Activated CD4-positive, alpha-beta T cell treated with anti-CD3 and anti-CD28 coated beads for 48 hours (primary cell): ENCODE measurements around the gene CASR.

Experiments
- DNase-seq: peaks from one replicate; pipeline ENCODE4 v3.0.0-alpha.2; 2020

The CASR gene

DNA sequence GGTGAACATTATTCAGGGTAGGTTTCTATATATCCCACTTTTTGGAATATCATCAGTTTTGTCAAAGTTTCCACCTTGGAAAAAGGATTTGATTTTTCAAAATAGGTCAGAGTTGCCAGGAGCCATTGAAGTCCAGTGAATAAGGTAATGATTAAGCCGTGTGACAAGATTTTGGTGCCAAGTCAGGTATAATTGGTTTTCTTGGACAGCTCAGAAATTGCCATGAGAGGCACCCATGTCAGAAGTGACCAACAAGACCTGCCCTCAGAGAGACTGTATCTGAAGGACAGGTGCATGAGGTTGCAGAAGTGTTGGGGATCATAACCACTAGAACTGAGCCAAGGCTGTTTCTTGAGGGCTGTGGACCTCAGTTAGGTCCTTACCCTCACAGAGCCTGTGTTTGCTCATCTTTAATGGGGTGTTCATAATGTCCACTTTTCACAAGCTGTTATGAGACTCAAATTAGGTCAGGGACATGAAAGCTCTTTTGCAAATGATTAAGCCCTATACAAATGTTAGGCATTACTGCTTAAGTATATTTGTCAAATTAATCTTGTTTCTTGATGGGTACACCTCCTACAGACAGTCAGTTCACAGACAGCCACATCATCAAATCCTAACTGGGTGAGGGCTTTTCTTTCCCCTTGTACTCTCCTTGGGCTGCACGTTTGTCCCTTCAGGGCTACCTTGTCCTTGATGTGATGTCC lies 32.3 kb downstream of the CASR start:
- no peak for DNase-seq

GRCh38 chr3:122217901-122218300 lies 34.4 kb downstream of the CASR start:
- no peak for DNase-seq

DNA sequence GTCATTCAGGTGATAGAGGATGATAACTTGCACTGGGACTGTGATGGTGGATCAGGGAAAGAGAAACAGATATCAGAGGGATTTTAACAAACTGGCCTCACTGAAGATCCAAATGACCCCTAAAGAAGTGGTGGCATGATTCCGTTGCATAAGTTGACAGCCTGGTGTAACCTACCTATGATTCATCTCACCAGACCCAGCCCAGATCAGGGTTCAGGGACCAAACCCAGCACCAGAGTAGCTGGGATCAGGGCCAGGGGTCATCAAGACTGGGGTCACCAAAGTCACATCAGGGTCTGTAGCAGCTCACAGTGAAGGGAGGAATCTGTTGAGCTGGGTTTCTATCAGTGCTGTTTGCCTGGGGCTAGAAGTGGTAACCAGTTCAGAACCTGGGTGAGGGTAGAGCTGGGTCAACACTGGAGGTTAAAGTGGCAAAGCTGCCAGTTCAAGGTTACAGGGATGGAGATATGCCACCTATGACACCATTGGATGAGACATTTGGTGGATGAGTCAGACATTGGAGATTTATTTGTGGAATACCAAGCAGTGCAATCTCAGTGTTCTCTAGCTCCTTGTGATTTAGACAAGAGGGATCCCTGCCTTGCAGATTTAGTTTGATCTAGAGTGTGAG lies 35.9 kb downstream of the CASR start:
- DNase-seq = no peak

GRCh38 chr3:122227036-122227781 lies 43.7 kb downstream of the CASR start:
- DNase-seq = no peak

- no peak for DNase-seq
Measured at GRCh38 chr3:122230174-122230573, 46.7 kb downstream of the CASR start.

GRCh38 chr3:122231465-122232157 lies 48.1 kb downstream of the CASR start:
- no peak for DNase-seq

- DNase-seq = no peak
Measured at GRCh38 chr3:122232485-122232884, 49.0 kb downstream of the CASR start.

DNA sequence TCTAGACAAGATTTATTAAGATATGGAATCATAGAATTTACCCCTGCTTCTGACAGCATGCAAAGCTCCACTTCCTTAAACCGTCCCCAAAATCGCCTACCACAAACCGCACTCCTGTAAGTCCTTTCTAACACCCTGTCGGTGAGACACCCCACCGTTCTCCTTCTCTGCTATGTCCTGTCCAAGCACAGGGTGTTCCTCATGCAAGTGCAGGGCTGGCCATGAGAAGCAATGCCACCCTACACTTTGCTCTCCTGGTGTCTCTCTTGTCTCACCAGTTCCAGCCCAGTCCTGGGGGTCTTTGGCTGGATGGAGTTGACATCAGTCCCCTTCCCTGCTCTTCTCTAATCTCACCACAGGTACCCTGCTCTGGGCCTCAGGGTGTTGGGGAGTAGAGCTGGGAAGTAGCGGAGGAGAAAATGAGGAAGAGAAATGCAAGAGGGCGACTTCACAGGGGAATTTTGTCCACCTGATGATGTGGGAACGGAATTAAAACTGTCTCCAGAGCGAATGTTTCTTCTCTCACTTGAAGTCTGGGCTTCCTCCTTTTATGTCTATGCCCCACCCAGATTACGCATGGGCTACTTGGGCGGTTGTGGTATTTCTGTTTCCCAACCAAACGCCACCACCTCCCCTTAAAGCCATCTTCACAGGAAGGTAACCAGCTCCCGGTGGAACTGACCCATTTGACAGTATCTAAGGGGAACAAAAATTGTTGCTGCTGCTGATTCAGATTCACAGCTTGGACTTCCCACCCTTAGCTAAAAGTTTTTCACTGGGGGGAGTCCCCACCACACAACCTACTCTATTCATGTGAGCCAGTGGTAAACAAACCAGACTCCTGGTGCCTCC lies 49.9 kb downstream of the CASR start:
- peak; percentile 10 for DNase-seq

DNA sequence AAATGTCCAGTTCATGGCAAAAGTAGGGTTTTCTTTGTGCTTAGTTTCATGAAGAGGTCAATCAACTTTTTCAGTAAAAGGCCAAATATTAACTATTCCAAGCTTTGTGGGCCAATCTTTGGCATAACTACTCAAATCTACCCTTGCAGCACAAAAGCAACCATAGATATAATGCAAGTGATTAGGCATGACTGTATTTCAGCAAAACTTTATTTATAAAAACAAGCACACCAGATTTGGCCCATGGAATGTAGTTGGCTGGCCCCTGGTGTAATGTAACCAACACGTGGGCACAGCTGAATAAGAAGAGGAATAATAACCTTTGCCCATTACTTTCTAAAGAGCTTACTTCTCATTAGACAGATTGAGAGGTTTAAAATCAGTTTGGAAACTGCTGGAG lies 50.6 kb downstream of the CASR start:
- DNase-seq = no peak

- DNase-seq = no peak
Measured at GRCh38 chr3:122235147-122235546, 51.7 kb downstream of the CASR start.

DNA sequence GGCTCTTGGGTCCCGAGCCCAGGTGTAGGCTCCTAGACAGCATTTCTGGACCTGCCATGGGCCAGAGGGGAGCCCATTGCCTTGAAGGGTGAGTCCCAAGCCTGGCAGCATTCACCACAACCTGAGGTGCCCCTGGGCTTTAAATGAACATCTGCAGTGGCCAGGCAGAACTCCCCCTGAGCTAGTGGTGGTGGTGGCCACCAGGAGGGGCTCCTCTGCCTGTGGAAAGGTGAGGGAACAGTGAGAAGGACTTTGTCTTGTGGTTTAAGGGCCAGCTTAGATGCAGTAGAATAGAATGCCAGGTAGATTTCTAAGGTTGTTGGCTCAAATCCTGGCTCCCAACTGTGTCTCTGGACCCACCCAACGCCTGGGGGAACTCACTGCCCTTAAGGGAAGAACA lies 55.6 kb downstream of the CASR start:
- DNase-seq = no peak

DNA sequence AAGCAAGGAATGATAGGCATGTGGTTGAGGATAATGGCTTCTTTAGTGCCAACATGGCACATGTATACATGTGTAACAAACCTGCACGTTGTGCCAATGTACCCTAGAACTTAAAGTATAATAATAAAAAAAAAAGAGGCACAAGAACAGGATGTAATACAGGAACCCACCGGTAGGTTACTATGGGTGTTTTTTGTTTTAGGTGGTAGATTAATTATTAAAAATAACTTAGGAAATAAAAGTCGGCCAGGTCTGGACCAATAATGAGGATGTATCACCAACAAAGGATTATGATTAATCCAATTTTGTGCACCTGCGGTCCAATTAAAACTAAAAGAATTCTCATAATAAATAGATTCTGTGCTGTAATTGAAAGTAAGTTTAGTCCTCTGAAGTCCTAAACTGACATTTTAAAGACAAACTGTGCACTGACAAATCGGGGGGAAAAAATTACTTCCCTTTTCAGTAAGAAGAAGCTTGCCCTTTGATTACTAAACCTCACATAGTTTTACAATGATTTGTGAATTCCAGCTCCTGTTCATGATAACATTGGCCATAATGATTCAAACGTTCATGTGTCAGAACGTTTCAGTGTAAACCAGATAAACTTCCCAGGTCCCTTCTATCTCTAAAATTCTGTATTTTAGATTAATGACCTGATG lies 62.2 kb downstream of the CASR start:
- no peak for DNase-seq

- no peak for DNase-seq
Measured at GRCh38 chr3:122246199-122246598, 62.7 kb downstream of the CASR start.

DNA sequence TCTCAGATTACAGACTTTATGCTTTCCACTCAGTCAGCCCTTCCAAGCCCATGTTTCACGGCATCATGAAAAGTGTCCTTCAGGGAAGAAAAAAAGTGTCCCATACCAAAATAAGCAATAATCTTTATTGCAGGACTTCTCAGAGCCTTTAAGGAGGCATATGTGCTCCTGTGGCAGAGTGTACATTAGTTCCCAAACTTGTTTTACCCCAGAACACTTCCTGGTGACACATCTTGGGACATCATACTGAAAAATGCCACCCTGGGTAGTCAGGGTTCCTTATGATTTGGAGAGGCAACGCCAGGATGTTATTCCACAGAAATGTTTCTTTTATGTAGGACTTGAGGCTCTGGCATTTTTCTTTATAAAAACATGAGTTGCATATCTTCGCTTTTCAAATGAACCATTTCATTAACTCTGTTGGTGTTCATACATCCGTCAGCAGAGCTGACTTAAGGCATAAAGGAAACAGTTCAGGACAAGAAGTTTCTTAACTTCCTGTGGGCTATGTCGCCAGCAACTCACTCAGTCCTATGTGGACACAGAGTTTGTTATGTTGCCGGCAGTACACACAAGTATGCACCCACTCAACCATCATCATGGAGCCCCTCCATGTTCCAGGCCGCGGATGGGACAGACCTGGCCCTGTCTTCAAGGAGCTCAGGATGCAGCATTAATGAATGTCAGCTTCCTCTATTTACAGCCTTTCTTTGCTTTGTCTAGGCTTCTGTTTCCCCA lies 63.8 kb downstream of the CASR start:
- DNase-seq = no peak

DNA sequence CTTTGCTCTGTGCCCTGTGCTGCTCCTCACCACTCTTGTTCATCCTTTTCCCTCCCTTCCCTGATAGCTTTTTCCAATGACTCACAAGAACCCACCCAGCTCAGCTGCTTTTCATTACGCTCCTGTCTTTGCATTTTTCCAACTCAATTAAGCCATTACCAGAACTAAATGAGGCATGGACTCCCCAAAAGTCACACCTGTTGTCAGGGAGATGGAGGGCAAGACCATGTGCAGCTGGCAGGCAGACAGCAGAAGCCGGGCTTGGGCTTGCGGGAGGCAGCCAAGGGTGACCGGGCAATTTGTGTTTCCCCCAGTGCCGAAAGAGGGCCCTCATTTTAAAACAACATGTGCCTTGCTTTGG lies 64.3 kb downstream of the CASR start:
- DNase-seq = no peak

GRCh38 chr3:122251428-122251827 lies 68.0 kb downstream of the CASR start:
- DNase-seq = no peak

DNA sequence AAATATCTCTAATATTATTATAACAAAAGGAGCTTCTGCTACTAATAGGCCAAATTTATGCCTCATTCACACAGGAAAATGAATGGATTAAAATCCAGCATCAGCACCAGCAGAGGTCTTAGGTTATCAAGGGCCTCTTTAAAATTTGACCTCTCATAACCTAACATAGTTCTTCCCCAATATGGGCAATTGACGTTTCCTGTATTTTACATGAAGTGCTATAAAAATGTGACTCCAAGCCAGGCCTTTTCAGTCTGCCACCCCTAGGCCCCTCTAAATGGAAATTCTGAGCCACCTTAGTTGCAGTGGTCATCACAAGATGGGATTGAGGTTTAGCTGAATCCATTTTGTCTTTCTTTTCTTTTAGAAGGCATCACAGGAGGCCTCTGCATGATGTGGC lies 70.1 kb downstream of the CASR start:
- no peak for DNase-seq

DNA sequence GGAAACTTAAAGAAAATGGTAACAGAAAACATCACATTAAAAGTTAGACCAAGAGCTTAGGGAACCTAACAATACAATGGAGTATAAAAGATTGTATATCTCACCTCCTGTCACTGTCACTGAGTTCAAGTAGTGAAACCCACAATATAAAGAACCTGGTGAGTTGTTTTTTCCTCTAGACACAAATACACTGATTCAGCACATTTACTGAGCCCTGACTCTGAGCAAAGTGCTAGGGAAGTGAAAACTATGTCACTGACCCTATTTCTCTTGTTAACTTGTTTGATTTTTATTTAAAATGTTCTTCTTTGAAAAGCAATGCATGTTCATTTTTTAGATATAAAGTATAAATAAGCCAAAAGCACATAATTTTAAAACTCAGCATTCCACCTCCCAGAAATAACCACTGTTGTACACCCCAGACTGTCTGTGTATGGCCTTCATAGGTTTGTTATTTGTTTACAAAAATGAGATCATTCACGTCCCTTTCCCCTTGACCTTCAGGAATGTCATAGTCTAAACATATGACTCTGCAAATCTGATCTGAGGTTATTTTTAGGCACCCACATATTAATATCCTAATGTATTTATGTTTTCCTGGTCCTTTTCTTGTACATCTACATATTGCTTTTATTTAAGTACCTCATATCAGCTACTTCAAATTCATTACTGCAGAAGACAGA lies 72.4 kb downstream of the CASR start:
- DNase-seq = no peak

DNA sequence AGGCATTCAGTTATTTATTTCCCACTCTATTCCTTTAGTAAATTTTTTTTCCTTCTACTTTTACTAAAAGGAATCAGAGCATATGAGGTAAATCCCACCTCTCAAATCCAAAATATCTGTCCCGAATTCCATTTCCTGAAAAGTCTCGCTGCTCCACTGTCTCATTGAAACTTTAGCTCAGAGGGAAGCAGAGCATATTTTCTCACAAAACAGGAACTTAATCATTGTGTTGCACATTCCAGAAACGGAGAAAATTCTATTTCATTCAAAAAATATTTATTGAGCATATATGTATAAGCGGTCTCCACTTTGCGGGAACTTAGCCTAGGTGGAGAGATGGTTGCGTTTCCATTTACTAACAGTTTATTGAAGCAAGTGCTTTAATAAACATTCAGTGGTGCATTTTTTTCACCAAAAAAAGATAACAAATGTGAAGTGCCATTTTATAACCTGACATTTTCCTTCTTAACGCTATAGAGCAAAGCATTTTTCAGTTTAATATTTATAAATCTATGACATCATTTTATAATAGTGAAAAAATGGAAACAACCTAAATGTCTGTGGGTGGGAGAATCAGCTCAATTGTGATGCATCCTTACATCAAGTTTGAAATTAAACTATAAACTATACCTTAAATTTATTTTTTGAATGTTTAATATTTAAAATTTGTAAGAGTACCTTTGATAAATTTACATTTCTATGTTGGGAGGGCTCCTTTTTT lies 74.3 kb downstream of the CASR start:
- DNase-seq = no peak

DNA sequence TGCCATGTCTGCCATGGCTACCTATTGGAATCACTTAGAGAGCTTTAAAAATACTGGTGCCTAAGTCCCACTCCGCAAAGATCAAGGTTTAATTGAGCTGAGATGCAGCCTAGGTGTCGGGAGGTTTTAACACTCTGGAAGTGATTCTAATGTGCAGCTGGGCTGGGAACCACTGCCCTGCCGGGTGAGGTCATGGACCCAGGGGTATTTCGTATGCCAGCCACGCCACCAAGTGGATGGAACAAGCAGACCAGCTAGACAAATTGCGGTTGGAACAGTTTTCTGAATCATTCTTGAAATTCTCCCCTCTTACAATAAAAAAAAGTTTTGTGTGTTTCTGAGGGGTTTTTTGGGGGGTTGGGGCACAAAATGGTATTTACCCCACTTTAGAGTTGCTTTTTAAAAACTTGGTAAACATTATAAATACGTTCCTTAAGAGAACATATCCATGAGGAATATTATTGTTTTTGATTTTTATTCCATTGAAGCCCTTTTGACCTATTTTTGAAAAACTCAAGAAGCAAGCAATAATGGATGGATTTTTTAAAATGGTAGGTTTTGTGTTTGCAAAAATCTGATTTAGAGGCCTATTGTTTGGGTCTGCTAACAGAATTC lies 75.4 kb downstream of the CASR start:
- DNase-seq = peak; percentile 80
